ENCODE results near the gene ALKAL2. TPM values are rescaled to one million over a fixed set of nuclear protein-coding genes. Genes with fewer than 3 reads are reported as not detected.

Gene ALKAL2
- total RNA-seq, 1 experiment from 2014 or later: 3.5 TPM

- DNase-seq (ENCODE audit: low spot score) (no peak), ATAC-seq (no peak)
- no peak overlapping the region for H3K4me3 Mint-ChIP-seq
- ChIA-PET POLR2A (no interaction called here), CTCF (interaction anchor here (2.0 kb wide), 1 partner anchor 9 kb away, joined by 6 read pairs; no protein-coding TSS in a partner anchor)
- TF ChIP-seq FOXP1 (CRISPR knock-in tag; IDR thresholded peaks at IDR 0.05; ENCODE audit: borderline replicate concordance): no peak
- no peak for TF ChIP-seq ZSCAN18 (CRISPR knock-in tag; IDR thresholded peaks at IDR 0.05)
- TF ChIP-seq TEAD4 (CRISPR knock-in tag; IDR thresholded peaks at IDR 0.05): no peak
- TF ChIP-seq MXD4 (CRISPR knock-in tag; IDR thresholded peaks at IDR 0.05; ENCODE audit: borderline replicate concordance): no peak
- TF ChIP-seq CTCF (IDR thresholded peaks at IDR 0.05): no peak
- TF ChIP-seq EMX1 (CRISPR knock-in tag; IDR thresholded peaks at IDR 0.05): no peak
- H3K36me3 Mint-ChIP-seq: peaks cover 2% of the 10 kb centered on the region
- peaks cover 18% of the 10 kb centered on the region for H3K9me3 Mint-ChIP-seq
- H3K27ac Mint-ChIP-seq: no peak overlapping the region
- peaks cover 2% of the 10 kb centered on the region for H3K27me3 Mint-ChIP-seq (ENCODE audit: low read depth)
- H3K4me1 Mint-ChIP-seq: 0 out of 2 replicates have a peak, but pooled peaks cover under 1% of the 10 kb centered on the region
Measured at GRCh38 chr2:323035-323434, 35.1 kb upstream of the ALKAL2 start.

GRCh38 chr2:322326-322725 lies 34.4 kb upstream of the ALKAL2 start:
- Mint-ChIP-seq H3K9me3 (peaks cover 11% of the 10 kb centered on the region), H3K4me1 (peaks cover 7% of the 10 kb centered on the region), H3K4me3 (no peak overlapping the region), H3K36me3 (no peaks in the 10 kb centered on the region; the same call in 1 of the 2 replicates), H3K27me3 (ENCODE audit: low read depth) (no peaks in the 10 kb centered on the region; the same call in 1 of the 2 replicates), H3K27ac (no peak overlapping the region)
- POLR2A ChIA-PET: no interaction called here
- CTCF ChIA-PET: interaction anchor here (2.0 kb wide), 1 partner anchor 10 kb away, joined by 6 read pairs; no protein-coding TSS in a partner anchor
- DNase-seq (ENCODE audit: low spot score) (no peak), ATAC-seq (no peak)
- TF ChIP-seq ZNF263 (CRISPR knock-in tag; IDR thresholded peaks at IDR 0.05; ENCODE audit: low read depth) (no peak), SP1 (CRISPR knock-in tag; conservative IDR thresholded peaks at IDR 0.05) (no peak), CREB1 (CRISPR knock-in tag; IDR thresholded peaks at IDR 0.05) (no peak), ZNF512 (CRISPR knock-in tag; IDR thresholded peaks at IDR 0.05; ENCODE audit: borderline replicate concordance) (no peak), RORB (CRISPR knock-in tag; IDR thresholded peaks at IDR 0.05) (no peak), ZNF671 (CRISPR knock-in tag; IDR thresholded peaks at IDR 0.05) (no peak), EMX1 (CRISPR knock-in tag; IDR thresholded peaks at IDR 0.05) (no peak), ZNF232 (CRISPR knock-in tag; IDR thresholded peaks at IDR 0.05) (no peak), IRF2 (CRISPR knock-in tag; IDR thresholded peaks at IDR 0.05; ENCODE audit: borderline replicate concordance, low read depth) (no peak), ZNF317 (CRISPR knock-in tag; IDR thresholded peaks at IDR 0.05; ENCODE audit: borderline replicate concordance, low read depth) (no peak), STAT6 (CRISPR knock-in tag; conservative IDR thresholded peaks at IDR 0.05; ENCODE audit: low read depth) (no peak), ZNF423 (CRISPR knock-in tag; IDR thresholded peaks at IDR 0.05) (no peak), ZBTB43 (CRISPR knock-in tag; IDR thresholded peaks at IDR 0.05) (no peak), JUN (CRISPR knock-in tag; IDR thresholded peaks at IDR 0.05) (no peak), MXD4 (CRISPR knock-in tag; IDR thresholded peaks at IDR 0.05; ENCODE audit: borderline replicate concordance) (no peak), ZNF532 (CRISPR knock-in tag; IDR thresholded peaks at IDR 0.05; ENCODE audit: borderline replicate concordance) (no peak)
